IMR-90 (cell line): ENCODE measurements around the gene BTN2A1. TPM values are rescaled to one million over a fixed set of nuclear protein-coding genes. Genes with fewer than 3 reads are reported as not detected.

Experiments used
- ATAC-seq: fragments of 200-7000 bp; cut with Tn5 transposase; 2 replicates; pipeline ENCODE4 v1.9.1; 2020; ENCODE audit warnings: low read depth, mild to moderate bottlenecking, moderate library complexity
- BruUV-seq: library from RNA; stranded (reverse); fragments of 400-500 nt; replicated peaks from 2 replicates; lab custom pipeline; 2021; lab: Mats Ljungman, UMichigan
- CTCF ChIA-PET: fragments of 300-600 bp; formaldehyde crosslinking; extraction: SDS; loops from one replicate; lab custom pipeline; 2021; ENCODE audit warnings: antibody characterized with exemption; lab: Yijun Ruan, JAX
- POLR2A ChIA-PET: fragments of 300-600 bp; sonication (Branson Sonifier 250); formaldehyde crosslinking; loops from one replicate; lab custom pipeline; 2022; ENCODE audit warnings: antibody characterized with exemption; ENCODE audit not compliant: unreplicated experiment; lab: Charles Lee
- DNase-seq: peaks from one replicate; pipeline ENCODE4 v3.0.0; 2013
- H2AFZ ChIP-seq: replicated peaks from 2 replicates; pipeline ENCODE3; 2013; ENCODE audit warnings: low read length, mild to moderate bottlenecking; ENCODE audit not compliant: poor library complexity
- H2AK5ac ChIP-seq: 2 replicates; pipeline ENCODE4 v1.6.1; 2013; ENCODE audit warnings: low read depth, low read length, inconsistent platforms
- H2AK9ac ChIP-seq: replicated peaks from 2 replicates; pipeline ENCODE3; 2013; ENCODE audit warnings: mild to moderate bottlenecking, low read depth, low read length, moderate library complexity; ENCODE audit not compliant: poor library complexity
- H2BK120ac ChIP-seq: 2 replicates; pipeline ENCODE4 v1.6.1; 2013; ENCODE audit warnings: low read depth, low read length, inconsistent platforms
- H2BK15ac ChIP-seq: 3 replicates; pipeline ENCODE4 v1.6.1; 2013; ENCODE audit warnings: low read depth, low read length, inconsistent platforms
- H2BK20ac ChIP-seq: 2 replicates; pipeline ENCODE4 v1.6.1; 2013; ENCODE audit warnings: low read depth, mild to moderate bottlenecking, inconsistent platforms, low read length, moderate library complexity
- H2BK5ac ChIP-seq: 2 replicates; pipeline ENCODE4 v1.6.1; 2013; ENCODE audit warnings: mild to moderate bottlenecking, low read depth, low read length, inconsistent platforms; ENCODE audit not compliant: poor library complexity, severe bottlenecking
- H3K14ac ChIP-seq: replicated peaks from 2 replicates; pipeline ENCODE4 v1.6.1; 2013; ENCODE audit warnings: low read depth, low read length, inconsistent platforms
- H3K18ac ChIP-seq: 2 replicates; pipeline ENCODE4 v1.6.1; 2013; ENCODE audit warnings: low read depth, low read length, control low read depth
- H3K23ac ChIP-seq: 2 replicates; pipeline ENCODE4 v1.6.1; 2013; ENCODE audit warnings: low read depth, low read length, inconsistent platforms
- H3K27ac ChIP-seq: 2 replicates; pipeline ENCODE4 v1.5.1; 2013; ENCODE audit warnings: mild to moderate bottlenecking, control low read depth, low read length; ENCODE audit not compliant: insufficient read depth
- H3K27me3 ChIP-seq: 2 replicates; pipeline ENCODE4 v1.6.1; 2013; ENCODE audit warnings: low read length; ENCODE audit not compliant: control insufficient read depth, insufficient read depth
- H3K36me3 ChIP-seq: 2 replicates; pipeline ENCODE4 v1.6.1; 2013; ENCODE audit warnings: low read length, mixed read lengths; ENCODE audit not compliant: control insufficient read depth, insufficient read depth
- H3K4ac ChIP-seq: 2 replicates; pipeline ENCODE4 v1.6.1; 2013; ENCODE audit warnings: low read depth, low read length, inconsistent platforms
- H3K4me1 ChIP-seq: 2 replicates; pipeline ENCODE4 v1.6.1; 2013; ENCODE audit warnings: low read length, mixed read lengths; ENCODE audit not compliant: control insufficient read depth, insufficient read depth
- H3K4me2 ChIP-seq: 2 replicates; pipeline ENCODE4 v1.6.1; 2013; ENCODE audit warnings: low read depth, mild to moderate bottlenecking, control low read depth, low read length, moderate library complexity
- H3K4me3 ChIP-seq: 2 replicates; pipeline ENCODE4 v1.5.1; 2013; ENCODE audit warnings: low read depth, mild to moderate bottlenecking, control low read depth, low read length, moderate library complexity; ENCODE audit not compliant: insufficient read depth
- H3K56ac ChIP-seq: 2 replicates; pipeline ENCODE4 v1.6.1; 2013; ENCODE audit warnings: low read length, inconsistent platforms; ENCODE audit not compliant: insufficient read depth; ENCODE audit errors: extremely low read depth
- H3K79me1 ChIP-seq, 2 experiments: 2 replicates each; pipeline ENCODE4 v1.6.1; 2013; ENCODE audit warnings: low read length in 2 of 2, inconsistent platforms in 1 of 2, low read depth in 1 of 2
- H3K9ac ChIP-seq: 2 replicates; pipeline ENCODE4 v1.6.1; 2013; ENCODE audit warnings: low read depth, low read length, control low read depth
- H3K9me1 ChIP-seq: 2 replicates; pipeline ENCODE4 v1.6.1; 2013; ENCODE audit warnings: low read length, inconsistent platforms; ENCODE audit not compliant: insufficient read depth
- H3K9me3 ChIP-seq: 2 replicates; pipeline ENCODE4 v1.6.1; 2013; ENCODE audit warnings: low read length; ENCODE audit not compliant: control insufficient read depth, insufficient read depth
- H4K20me1 ChIP-seq: 2 replicates; pipeline ENCODE4 v1.6.1; 2013; ENCODE audit warnings: low read length, inconsistent platforms; ENCODE audit not compliant: insufficient read depth
- H4K5ac ChIP-seq: 2 replicates; pipeline ENCODE4 v1.6.1; 2013; ENCODE audit warnings: mild to moderate bottlenecking, low read depth, low read length, control low read depth
- H4K8ac ChIP-seq, 2 experiments: 2 replicates each; pipeline ENCODE4 v1.6.1; 2013; ENCODE audit warnings: low read depth in 2 of 2, low read length in 2 of 2, control low read depth in 1 of 2, inconsistent platforms in 1 of 2
- H4K91ac ChIP-seq: 2 replicates; pipeline ENCODE4 v1.6.1; 2013; ENCODE audit warnings: low read depth, low read length, inconsistent platforms; ENCODE audit not compliant: insufficient read depth
- BHLHE40 ChIP-seq: fragments of 150-350 bp; IDR thresholded peaks from 2 replicates; pipeline ENCODE4 v1.6.1; 2016; ENCODE audit warnings: mild to moderate bottlenecking, low read depth, low read length
- CHD1 ChIP-seq: IDR thresholded peaks from 2 replicates; pipeline ENCODE4 v1.6.1; 2012; ENCODE audit warnings: low read depth, low read length, improper control_type of control experiment
- FOS ChIP-seq: fragments of 150-350 bp; IDR thresholded peaks from 2 replicates; pipeline ENCODE4 v1.6.1; 2016; ENCODE audit warnings: low read depth, low read length
- MAFK ChIP-seq: IDR thresholded peaks from 2 replicates; pipeline ENCODE4 v1.6.1; 2012; ENCODE audit warnings: low read depth, low read length, improper control_type of control experiment
- MAZ ChIP-seq: IDR thresholded peaks from 2 replicates; pipeline ENCODE4 v1.6.1; 2012; ENCODE audit warnings: low read depth, mild to moderate bottlenecking, low read length, improper control_type of control experiment, moderate library complexity, borderline replicate concordance
- MXI1 ChIP-seq: IDR thresholded peaks from 2 replicates; pipeline ENCODE4 v1.6.1; 2012; ENCODE audit warnings: low read depth, mild to moderate bottlenecking, low read length, moderate library complexity, borderline replicate concordance
- NFE2L2 ChIP-seq: fragments of 150-350 bp; IDR thresholded peaks from 2 replicates; pipeline ENCODE4 v1.6.1; 2016; ENCODE audit warnings: low read depth, mild to moderate bottlenecking, low read length
- POLR2A ChIP-seq: IDR thresholded peaks from 2 replicates; pipeline ENCODE4 v1.6.1; 2012; ENCODE audit warnings: mild to moderate bottlenecking, low read depth, low read length
- RAD21 ChIP-seq: IDR thresholded peaks from 2 replicates; pipeline ENCODE4 v1.6.1; 2012; ENCODE audit warnings: low read length, improper control_type of control experiment
- RFX5 ChIP-seq: IDR thresholded peaks from 2 replicates; pipeline ENCODE4 v1.8.0; 2012; ENCODE audit warnings: low read depth, mild to moderate bottlenecking, low read length, moderate library complexity
- SMC3 ChIP-seq: fragments of 150-350 bp; IDR thresholded peaks from 2 replicates; pipeline ENCODE4 v1.6.1; 2016; ENCODE audit warnings: low read depth, mild to moderate bottlenecking, antibody characterized with exemption, low read length, moderate library complexity
- WGBS, 2 experiments: methylation state at CpG; one replicate each; pipeline versions ENCODE4 v1.1.5 to v1.1.7; 2013; ENCODE audit warnings: missing lambda C conversion rate in 2 of 2; ENCODE audit not compliant: insufficient read length in 1 of 2; ENCODE audit errors: extremely low coverage in 2 of 2; 5-methylcytosine and 5-hydroxymethylcytosine counted together
- dilution Hi-C: fragments of 300-500 bp; cut with HindIII; formaldehyde crosslinking; loops from one replicate; pipeline ENCODE4 v1.14.3; 2018; ENCODE audit warnings: low sequenced_read_pairs; ENCODE audit not compliant: unreplicated experiment
- in situ Hi-C: fragments of 300-500 bp; cut with MboI; formaldehyde crosslinking; loops from 3 replicates; pipeline ENCODE4 v1.14.3; 2019; ENCODE audit warnings: low sequenced_read_pairs, inconsistent platforms, mixed read lengths
- intact Hi-C: fragments of 100-400 bp; cut with micrococcal nuclease; formaldehyde crosslinking; loops from 2 replicates; pipeline ENCODE4 v1.10.0; 2022
- polyA plus RNA-seq, 3 experiments: library from polyadenylated mRNA; depleted of rRNA; stranded (reverse); fragments of >200 nt; gene quantifications; 2 replicates each; pipeline ENCODE4 v1.2.3, GENCODE V29; 2012; ENCODE audit warnings: low replicate concordance in 1 of 3
- total RNA-seq: library from RNA; depleted of rRNA; stranded (reverse); fragments of >200 nt; gene quantifications from 2 replicates; pipeline ENCODE4 v1.2.3, GENCODE V29; 2012
- TF ChIP-seq, protein P1 (sequence below): conservative IDR thresholded peaks from 2 replicates; pipeline ENCODE4 v1.5.1; 2012; ENCODE audit warnings: mild to moderate bottlenecking, low read depth, low read length, improper control_type of control experiment
- TF ChIP-seq, protein P2 (sequence below): fragments of 150-350 bp; IDR thresholded peaks from 2 replicates; pipeline ENCODE4 v1.6.1; 2016; ENCODE audit warnings: low read depth, mild to moderate bottlenecking, low read length, moderate library complexity, borderline replicate concordance

Gene BTN2A1
- total and polyA plus RNA-seq, 2 of the 4 experiments (the other 2 are of a cell fraction) = 13.6 to 40.2 TPM

DNA sequence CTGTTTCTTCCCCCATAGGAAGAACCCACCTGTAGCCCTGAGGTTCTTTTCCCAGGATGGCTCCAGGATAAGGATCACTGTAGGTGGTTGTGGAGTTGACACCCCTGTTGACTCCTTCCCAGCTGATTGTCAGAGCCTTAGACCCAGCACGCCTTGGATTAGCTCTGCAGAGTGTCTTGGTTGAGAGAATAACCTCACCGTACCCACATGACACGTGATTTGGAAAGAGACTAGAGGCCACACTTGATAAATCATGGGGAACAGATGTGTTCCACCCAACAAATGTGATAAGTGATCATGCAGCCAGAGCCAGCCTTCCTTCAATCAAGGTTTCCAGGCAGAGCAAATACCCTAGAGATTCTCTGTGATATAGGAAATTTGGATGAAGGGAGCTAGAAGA, 43.5 kb upstream of the BTN2A1 start:
- H3K56ac ChIP-seq = no peak overlapping the region
- in situ Hi-C loops = no loop called here
- 100% methylated on average over 1 of the region's 3 CpGs; no CpG with 5 or more reads in 1 of the 2 experiments for WGBS, 2 experiments

More for the DNA sequence above, 43.5 kb upstream of the BTN2A1 start:
- no peak overlapping the region for H2AK9ac ChIP-seq
- no peak overlapping the region for H2BK5ac ChIP-seq
- H3K4me2 ChIP-seq = no peak overlapping the region
- H4K8ac ChIP-seq = no peak overlapping the region
- CTCF ChIA-PET = no interaction called here
- H3K36me3 ChIP-seq = peaks cover 14% of the 10 kb centered on the region; the same call in 1 of the 2 replicates
- dilution Hi-C loops = no loop called here
- no peak overlapping the region for H3K18ac ChIP-seq
- H4K5ac ChIP-seq = no peak overlapping the region
- peaks cover 3% of the 10 kb centered on the region; the same call in 1 of the 2 replicates for H3K9me1 ChIP-seq
- no TSS peak for BruUV-seq
- no peak overlapping the region for H2AK5ac ChIP-seq
- no peak overlapping the region for H3K14ac ChIP-seq
- H3K23ac ChIP-seq = no peak overlapping the region
- no peak overlapping the region for H3K4ac ChIP-seq
- no peak overlapping the region for H3K4me3 ChIP-seq
- H2BK120ac ChIP-seq = no peak overlapping the region
- H4K91ac ChIP-seq = no peak overlapping the region
- no peaks in the 10 kb centered on the region for H4K20me1 ChIP-seq
- no peak for TF ChIP-seq MAZ
- no peak for TF ChIP-seq POLR2A
- TF ChIP-seq, protein P1, sequence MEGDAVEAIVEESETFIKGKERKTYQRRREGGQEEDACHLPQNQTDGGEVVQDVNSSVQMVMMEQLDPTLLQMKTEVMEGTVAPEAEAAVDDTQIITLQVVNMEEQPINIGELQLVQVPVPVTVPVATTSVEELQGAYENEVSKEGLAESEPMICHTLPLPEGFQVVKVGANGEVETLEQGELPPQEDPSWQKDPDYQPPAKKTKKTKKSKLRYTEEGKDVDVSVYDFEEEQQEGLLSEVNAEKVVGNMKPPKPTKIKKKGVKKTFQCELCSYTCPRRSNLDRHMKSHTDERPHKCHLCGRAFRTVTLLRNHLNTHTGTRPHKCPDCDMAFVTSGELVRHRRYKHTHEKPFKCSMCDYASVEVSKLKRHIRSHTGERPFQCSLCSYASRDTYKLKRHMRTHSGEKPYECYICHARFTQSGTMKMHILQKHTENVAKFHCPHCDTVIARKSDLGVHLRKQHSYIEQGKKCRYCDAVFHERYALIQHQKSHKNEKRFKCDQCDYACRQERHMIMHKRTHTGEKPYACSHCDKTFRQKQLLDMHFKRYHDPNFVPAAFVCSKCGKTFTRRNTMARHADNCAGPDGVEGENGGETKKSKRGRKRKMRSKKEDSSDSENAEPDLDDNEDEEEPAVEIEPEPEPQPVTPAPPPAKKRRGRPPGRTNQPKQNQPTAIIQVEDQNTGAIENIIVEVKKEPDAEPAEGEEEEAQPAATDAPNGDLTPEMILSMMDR = no peak
- no peak for TF ChIP-seq NFE2L2
- TF ChIP-seq BHLHE40 = no peak
- TF ChIP-seq FOS = no peak
- no peak for TF ChIP-seq MAFK
- TF ChIP-seq RFX5 = no peak
- no peak for TF ChIP-seq SMC3
- no peak for TF ChIP-seq CHD1
- TF ChIP-seq RAD21 = no peak
- TF ChIP-seq, protein P2, sequence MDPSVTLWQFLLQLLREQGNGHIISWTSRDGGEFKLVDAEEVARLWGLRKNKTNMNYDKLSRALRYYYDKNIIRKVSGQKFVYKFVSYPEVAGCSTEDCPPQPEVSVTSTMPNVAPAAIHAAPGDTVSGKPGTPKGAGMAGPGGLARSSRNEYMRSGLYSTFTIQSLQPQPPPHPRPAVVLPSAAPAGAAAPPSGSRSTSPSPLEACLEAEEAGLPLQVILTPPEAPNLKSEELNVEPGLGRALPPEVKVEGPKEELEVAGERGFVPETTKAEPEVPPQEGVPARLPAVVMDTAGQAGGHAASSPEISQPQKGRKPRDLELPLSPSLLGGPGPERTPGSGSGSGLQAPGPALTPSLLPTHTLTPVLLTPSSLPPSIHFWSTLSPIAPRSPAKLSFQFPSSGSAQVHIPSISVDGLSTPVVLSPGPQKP = no peak
- no peak for TF ChIP-seq MXI1
- H3K27ac ChIP-seq = no peak overlapping the region
- no peak overlapping the region for H2AFZ ChIP-seq
- no peak overlapping the region for H2BK15ac ChIP-seq
- H3K4me1 ChIP-seq = peaks cover 7% of the 10 kb centered on the region
- no peak overlapping the region for H3K9ac ChIP-seq
- no peaks in the 10 kb centered on the region for H3K79me1 ChIP-seq
- POLR2A ChIA-PET = no interaction called here
- no peaks in the 10 kb centered on the region for H3K9me3 ChIP-seq
- H2BK20ac ChIP-seq = no peak overlapping the region
- ATAC-seq (no peak), DNase-seq (no peak)
- no peaks in the 10 kb centered on the region for H3K27me3 ChIP-seq
- intact Hi-C loops = no loop called here
